H1 (cell line): ENCODE measurements around the gene ZNF761. TPM values are rescaled to one million over a fixed set of nuclear protein-coding genes. Genes with fewer than 3 reads are reported as not detected.

ENCODE experiments used
- CTCF ChIA-PET: fragments of 300-600 bp; sonication (Branson Sonifier 250); formaldehyde crosslinking; loops from one replicate; lab custom pipeline; 2021; ENCODE audit not compliant: partially characterized antibody; lab: Charles Lee
- POLR2A ChIA-PET: fragments of 300-600 bp; sonication (Branson Sonifier 250); formaldehyde crosslinking; loops from one replicate; lab custom pipeline; 2021; ENCODE audit warnings: inconsistent platforms; ENCODE audit not compliant: partially characterized antibody; lab: Charles Lee
- DNase-seq, 2 experiments: peaks; one replicate each; pipeline versions ENCODE4 v3.0.0 to v3.0.0-alpha.2; 2010 to 2022; ENCODE audit warnings: low spot score in 2 of 2, low read depth in 1 of 2, mixed read lengths in 1 of 2
- FAIRE-seq: peaks from 2 replicates; lab custom pipeline; 2011; peaks lifted over from hg19 to GRCh38; lab: Jason Lieb, UNC
- H2AFZ ChIP-seq: 2 replicates; pipeline ENCODE4 v1.8.1; 2012; ENCODE audit warnings: low read length, inconsistent platforms
- H2AK5ac ChIP-seq: 2 replicates; pipeline ENCODE4 v1.6.1; 2013; ENCODE audit warnings: low read depth, low read length
- H2BK120ac ChIP-seq: replicated peaks from 2 replicates; pipeline ENCODE3; 2013; ENCODE audit warnings: low read depth, low read length, inconsistent platforms
- H2BK12ac ChIP-seq: 2 replicates; pipeline ENCODE4 v1.6.1; 2013; ENCODE audit warnings: low read depth, low read length
- H2BK15ac ChIP-seq: 2 replicates; pipeline ENCODE4 v1.6.1; 2013; ENCODE audit warnings: low read length
- H2BK20ac ChIP-seq: 2 replicates; pipeline ENCODE4 v1.6.1; 2013; ENCODE audit warnings: low read length
- H2BK5ac ChIP-seq: 2 replicates; pipeline ENCODE4 v1.6.1; 2013; ENCODE audit warnings: low read depth, low read length
- H3K14ac ChIP-seq: 2 replicates; pipeline ENCODE4 v1.6.1; 2013; ENCODE audit warnings: inconsistent platforms; ENCODE audit not compliant: insufficient read length
- H3K18ac ChIP-seq: 2 replicates; pipeline ENCODE4 v1.6.1; 2013; ENCODE audit warnings: low read length; ENCODE audit errors: extremely low read depth
- H3K23ac ChIP-seq: 2 replicates; pipeline ENCODE4 v1.6.1; 2013; ENCODE audit warnings: inconsistent platforms; ENCODE audit not compliant: insufficient read length
- H3K23me2 ChIP-seq: 2 replicates; pipeline ENCODE4 v1.6.1; 2013; ENCODE audit warnings: low read depth, low read length
- H3K27ac ChIP-seq: 2 replicates; pipeline ENCODE4 v1.6.1; 2011; ENCODE audit warnings: low read depth, low read length, inconsistent platforms
- H3K27me3 ChIP-seq, 4 experiments: replicated peaks in 1 of 4; 1 replicate in 1 of 4; 2 replicates in 3 of 4; pipeline versions ENCODE4 v1.6.1 to v1.8.1; 2011 to 2013; ENCODE audit warnings: low read length in 3 of 4, mild to moderate bottlenecking in 3 of 4, inconsistent platforms in 2 of 4, mixed read lengths in 2 of 4, moderate library complexity in 1 of 4; ENCODE audit not compliant: control insufficient read depth in 3 of 4, insufficient read depth in 3 of 4; ENCODE audit errors: extremely low read depth in 1 of 4
- H3K36me3 ChIP-seq, 4 experiments: 2 replicates each; pipeline versions ENCODE4 v1.6.1 to v1.8.1; 2011 to 2013; ENCODE audit warnings: mild to moderate bottlenecking in 4 of 4, low read length in 3 of 4, moderate library complexity in 2 of 4, control low read depth in 1 of 4, inconsistent platforms in 1 of 4; ENCODE audit not compliant: insufficient read depth in 4 of 4, control insufficient read depth in 2 of 4
- H3K4ac ChIP-seq: replicated peaks from 2 replicates; pipeline ENCODE3; 2013; ENCODE audit warnings: low read length, low read depth, mixed read lengths, inconsistent platforms; ENCODE audit not compliant: insufficient read length
- H3K4me1 ChIP-seq, 4 experiments: replicated peaks in 1 of 4; 1 replicate in 1 of 4; 2 replicates in 3 of 4; pipeline versions ENCODE4 v1.6.1 to v1.8.1; 2011 to 2013; ENCODE audit warnings: low read length in 3 of 4, inconsistent platforms in 2 of 4, mixed read lengths in 1 of 4; ENCODE audit not compliant: insufficient read depth in 4 of 4, control insufficient read depth in 3 of 4
- H3K4me2 ChIP-seq, 2 experiments: 2 replicates each; pipeline versions ENCODE4 v1.6.1 to v1.8.1; 2011 to 2013; ENCODE audit warnings: low read depth in 2 of 2, low read length in 2 of 2, control low read depth in 1 of 2, inconsistent platforms in 1 of 2, mild to moderate bottlenecking in 1 of 2; ENCODE audit not compliant: insufficient read depth in 1 of 2
- H3K4me3 ChIP-seq, 4 experiments: fragments of 200-600, 300-600 bp in 1 of 4; sonication (generic), shearing (Covaris generic), sonication (Bioruptor Twin) in 1 of 4; 2 replicates each; pipeline versions ENCODE4 v1.5.1 to v1.8.1; 2011 to 2016; ENCODE audit warnings: low read length in 4 of 4, low read depth in 3 of 4, control low read depth in 2 of 4, inconsistent platforms in 2 of 4, mild to moderate bottlenecking in 2 of 4, mixed read lengths in 1 of 4, moderate library complexity in 1 of 4; ENCODE audit not compliant: insufficient read depth in 2 of 4; ENCODE audit errors: extremely low read depth in 1 of 4
- H3K56ac ChIP-seq: replicated peaks from 2 replicates; pipeline ENCODE3; 2013; ENCODE audit warnings: low read depth, mild to moderate bottlenecking, mixed read lengths, low read length, inconsistent platforms; ENCODE audit not compliant: insufficient read length
- H3K79me1 ChIP-seq: 2 replicates; pipeline ENCODE4 v1.6.1; 2013; ENCODE audit warnings: low read depth, low read length, control low read depth
- H3K79me2 ChIP-seq, 2 experiments: 2 replicates each; pipeline versions ENCODE4 v1.6.1 to v1.8.1; 2012 to 2013; ENCODE audit warnings: low read length in 2 of 2, mild to moderate bottlenecking in 2 of 2, inconsistent platforms in 1 of 2; ENCODE audit not compliant: insufficient read depth in 2 of 2, control insufficient read depth in 1 of 2
- H3K9ac ChIP-seq, 4 experiments: replicated peaks in 1 of 4; 1 replicate in 1 of 4; 2 replicates in 3 of 4; pipeline versions ENCODE4 v1.6.1 to v1.8.1; 2011 to 2013; ENCODE audit warnings: low read depth in 3 of 4, low read length in 3 of 4, control low read depth in 2 of 4, mild to moderate bottlenecking in 2 of 4, moderate library complexity in 2 of 4, inconsistent platforms in 1 of 4; ENCODE audit errors: extremely low read depth in 1 of 4
- H3K9me3 ChIP-seq, 2 experiments: 2 replicates each; pipeline versions ENCODE4 v1.6.1 to v1.8.1; 2012 to 2013; ENCODE audit warnings: mild to moderate bottlenecking in 2 of 2, moderate library complexity in 2 of 2, control low read depth in 1 of 2, inconsistent platforms in 1 of 2, low read depth in 1 of 2, low read length in 1 of 2, mixed read lengths in 1 of 2; ENCODE audit not compliant: insufficient read depth in 2 of 2
- H4K20me1 ChIP-seq, 2 experiments: replicated peaks in 1 of 2; 2 replicates each; pipeline versions ENCODE3 to v1.8.1; 2011 to 2013; ENCODE audit warnings: inconsistent platforms in 2 of 2, low read length in 2 of 2, mild to moderate bottlenecking in 1 of 2; ENCODE audit not compliant: insufficient read depth in 2 of 2, control insufficient read depth in 1 of 2
- H4K5ac ChIP-seq: 2 replicates; pipeline ENCODE4 v1.6.1; 2013; ENCODE audit warnings: low read length, low read depth, mixed read lengths, inconsistent platforms; ENCODE audit not compliant: insufficient read length
- H4K8ac ChIP-seq: 2 replicates; pipeline ENCODE4 v1.8.0; 2013; ENCODE audit warnings: mild to moderate bottlenecking, moderate library complexity, low read length, inconsistent platforms; ENCODE audit not compliant: insufficient read depth; ENCODE audit errors: extremely low read depth
- H4K91ac ChIP-seq: replicated peaks from 2 replicates; pipeline ENCODE3; 2013; ENCODE audit warnings: low read length, mixed read lengths, inconsistent platforms; ENCODE audit not compliant: insufficient read length
- KDM1A ChIP-seq: fragments of 200-600, 300-600 bp; sonication (generic); IDR thresholded peaks from 2 replicates; pipeline ENCODE4 v1.7.1; 2016; ENCODE audit warnings: mild to moderate bottlenecking, low read length, borderline replicate concordance
- ZNF274 ChIP-seq: IDR thresholded peaks from 2 replicates; pipeline ENCODE4 v1.7.0; 2012; ENCODE audit warnings: low read length, borderline replicate concordance; ENCODE audit errors: extremely low read depth
- WGBS, 2 experiments: shearing (Covaris generic) in 1 of 2; methylation state at CpG; one replicate each; pipeline versions ENCODE4 v1.1.6 to v1.1.7; 2013 to 2015; ENCODE audit warnings: low lambda C conversion rate in 2 of 2, mixed read lengths in 2 of 2, inconsistent platforms in 1 of 2, low coverage in 1 of 2, missing lambda C conversion rate in 1 of 2; ENCODE audit not compliant: insufficient replicate concordance in 2 of 2, insufficient coverage in 1 of 2, insufficient read length in 1 of 2; ENCODE audit errors: extremely low coverage in 1 of 2, missing lambda C conversion rate in 1 of 2; 5-methylcytosine and 5-hydroxymethylcytosine counted together
- polyA plus RNA-seq, 7 experiments: library from polyadenylated mRNA; depleted of rRNA in 3 of 7; stranded (reverse) in 5 of 7; unstranded in 2 of 7; fragments of >200 nt in 5 of 7; fragments of 200-250 nt in 2 of 7; gene quantifications; 1 replicate in 5 of 7; 2 replicates in 1 of 7; 4 replicates in 1 of 7; pipeline versions ENCODE4 v1.2.1 to v1.2.3, GENCODE V29; 2011 to 2013; ENCODE audit warnings: missing spikeins in 2 of 7, mixed read lengths in 2 of 7
- total RNA-seq: library from RNA; stranded (reverse); fragmentation: NEBNext Ultra II Directional; extraction: Animal tissue kit (Norgen Biotek cat#: 25700); gene quantifications from 2 replicates; pipeline ENCODE4 v1.2.1, GENCODE V29; 2021

The ZNF761 gene
- total and polyA plus RNA-seq, 2 of the 8 experiments (the other 6 are each of a cell fraction or from before 2014, with no cell fraction given): 11.1 to 25.1 TPM

DNA sequence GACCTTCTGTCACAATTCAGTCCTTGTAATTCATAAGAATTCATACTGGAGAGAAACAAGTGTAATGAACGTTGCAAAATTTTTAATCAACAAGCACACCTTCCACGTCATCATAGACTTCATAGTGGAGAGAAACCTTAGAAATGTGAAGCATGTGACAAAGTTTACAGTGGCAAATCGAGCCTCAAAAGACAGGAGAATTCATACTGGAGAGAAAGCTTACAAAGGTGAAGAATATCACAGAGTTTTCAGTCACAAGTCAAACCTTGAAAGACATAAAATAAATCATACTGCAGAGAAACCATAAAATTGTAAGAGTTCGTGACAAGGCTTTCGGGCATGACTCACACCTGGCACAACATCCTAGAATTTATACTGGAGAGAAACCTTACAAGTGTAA is 60.4 kb downstream of the ZNF761 start:
- Histone ChIP-seq H3K14ac (no peak overlapping the region), H3K4ac (no peak overlapping the region), H3K27ac (no peak overlapping the region), H3K18ac (no peak overlapping the region), H2BK5ac (no peak overlapping the region), H4K91ac (no peak overlapping the region), H3K79me2 (no peaks in the 10 kb centered on the region), H3K4me1 (no peaks in the 10 kb centered on the region), H2BK20ac (no peak overlapping the region), H3K23ac (no peak overlapping the region), H3K9me3 (peaks cover 5 to 16% of the 10 kb centered on the region in 2 experiments; a peak in 2 of 4 replicates), H4K20me1 (no peaks in the 10 kb centered on the region), H3K23me2 (no peaks in the 10 kb centered on the region), H2AK5ac (no peak overlapping the region), H2BK12ac (no peak overlapping the region), H2BK120ac (no peak overlapping the region), H3K79me1 (no peaks in the 10 kb centered on the region), H3K4me2 (no peak overlapping the region), H3K4me3 (no peak overlapping the region), H3K56ac (no peak overlapping the region), H4K8ac (no peak overlapping the region), H2BK15ac (no peak overlapping the region), H2AFZ (no peak overlapping the region), H4K5ac (no peak overlapping the region), H3K9ac (no peak overlapping the region), H3K27me3 (no peaks in the 10 kb centered on the region), H3K36me3 (peaks cover 13 to 55% (median 31%) of the 10 kb centered on the region in 4 experiments)
- ChIA-PET CTCF (no interaction called here), POLR2A (interaction anchor here (0.7 kb wide), 1 partner anchor 323 kb away, joined by 3 read pairs; no protein-coding TSS in a partner anchor)
- TF ChIP-seq KDM1A (no peak), ZNF274 (peak; percentile 38; the same call in 1 of the 2 replicates)
- 93% methylated on average over 5 of the region's 5 CpGs; no CpG with 5 or more reads in 1 of the 2 experiments for WGBS, 2 experiments
- no peak for DNase-seq
- no peak for FAIRE-seq
